Stimulated activated CD4-positive, alpha-beta T cell treated with anti-CD3 and anti-CD28 coated beads, Interleukin-1b, Interleukin-23, amount 100 ng/mL, for 24 hours (primary cell): ENCODE data around the gene NEUROG1.
"Not testable (repeated sequence)": the region's sequence is repeated elsewhere in the genome, so short reads cannot be mapped to it uniquely, and the experiment has no call there.

Experiments
- DNase-seq, 4 experiments: peaks; one replicate each; pipeline ENCODE4 v3.0.0-alpha.2; 2020; ENCODE audit warnings: low read depth in 4 of 4, low spot score in 1 of 4

Gene NEUROG1

DNA sequence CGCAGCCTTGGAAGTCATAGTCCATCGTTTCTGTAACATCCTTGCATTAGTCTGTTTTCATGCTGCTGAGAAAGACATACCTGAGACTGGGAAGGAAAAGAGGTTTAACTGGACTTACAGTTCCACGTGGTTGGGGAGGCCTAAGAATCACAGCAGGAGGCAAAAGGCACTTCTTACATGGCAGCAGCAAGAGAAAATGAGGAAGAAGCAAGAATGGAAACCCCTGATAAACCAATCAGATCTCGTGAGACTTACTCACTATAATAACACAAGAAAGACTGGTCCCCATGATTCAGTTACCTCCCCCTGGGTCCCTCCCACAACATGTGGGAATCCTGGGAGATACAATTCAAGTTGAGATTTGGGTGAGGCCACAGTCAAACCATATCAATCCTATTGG lies 40.2 kb downstream of the NEUROG1 start:
- DNase-seq, result not testable (repeated sequence)

GRCh38 chr5:135494196-135494595 lies 41.6 kb downstream of the NEUROG1 start:
- DNase-seq, result no peak

- no peak for DNase-seq
Observed at GRCh38 chr5:135493406-135494180, 42.2 kb downstream of the NEUROG1 start.

GRCh38 chr5:135492319-135492626 lies 43.5 kb downstream of the NEUROG1 start:
- no peak for DNase-seq

DNA sequence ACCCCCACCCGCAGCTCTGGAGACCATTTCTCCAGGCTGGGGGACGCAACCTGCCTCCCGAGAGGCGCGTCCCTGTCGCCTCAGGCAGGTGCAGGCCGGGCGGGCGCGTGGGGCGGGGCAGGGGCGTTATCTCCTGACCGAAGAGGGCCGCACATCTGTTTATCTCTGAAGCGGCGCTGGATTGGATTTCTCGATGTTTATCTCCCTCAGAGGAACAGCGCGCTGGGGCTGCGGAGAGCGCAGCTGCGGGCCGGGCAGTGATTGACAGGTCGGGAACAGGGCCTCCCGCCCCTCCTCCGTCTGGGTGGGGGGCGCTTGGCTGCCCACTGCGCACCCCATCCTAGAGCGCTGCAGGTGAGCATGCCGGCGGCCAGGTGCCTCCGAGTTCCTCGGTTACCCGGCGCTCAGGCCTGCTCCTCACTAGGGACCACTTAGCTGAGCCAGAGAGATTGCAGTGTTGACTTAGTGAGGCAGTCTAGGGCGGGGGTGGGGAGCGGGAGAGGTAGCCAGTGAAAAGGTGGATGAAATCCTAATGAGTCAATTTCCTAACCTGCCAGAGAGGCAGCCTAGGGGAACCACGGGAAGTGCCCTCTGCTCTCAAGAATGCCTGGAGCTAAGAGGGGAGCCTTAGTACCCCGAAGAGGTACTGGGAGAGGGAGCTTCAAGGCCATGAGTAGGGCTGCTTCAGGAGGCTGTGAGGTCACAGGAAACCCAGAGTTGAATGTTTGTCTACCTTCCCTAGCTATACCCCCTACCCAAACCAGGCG lies 44.0 kb downstream of the NEUROG1 start:
- DNase-seq, result no peak

GRCh38 chr5:135491038-135491551 lies 44.7 kb downstream of the NEUROG1 start:
- DNase-seq, result no peak

DNA sequence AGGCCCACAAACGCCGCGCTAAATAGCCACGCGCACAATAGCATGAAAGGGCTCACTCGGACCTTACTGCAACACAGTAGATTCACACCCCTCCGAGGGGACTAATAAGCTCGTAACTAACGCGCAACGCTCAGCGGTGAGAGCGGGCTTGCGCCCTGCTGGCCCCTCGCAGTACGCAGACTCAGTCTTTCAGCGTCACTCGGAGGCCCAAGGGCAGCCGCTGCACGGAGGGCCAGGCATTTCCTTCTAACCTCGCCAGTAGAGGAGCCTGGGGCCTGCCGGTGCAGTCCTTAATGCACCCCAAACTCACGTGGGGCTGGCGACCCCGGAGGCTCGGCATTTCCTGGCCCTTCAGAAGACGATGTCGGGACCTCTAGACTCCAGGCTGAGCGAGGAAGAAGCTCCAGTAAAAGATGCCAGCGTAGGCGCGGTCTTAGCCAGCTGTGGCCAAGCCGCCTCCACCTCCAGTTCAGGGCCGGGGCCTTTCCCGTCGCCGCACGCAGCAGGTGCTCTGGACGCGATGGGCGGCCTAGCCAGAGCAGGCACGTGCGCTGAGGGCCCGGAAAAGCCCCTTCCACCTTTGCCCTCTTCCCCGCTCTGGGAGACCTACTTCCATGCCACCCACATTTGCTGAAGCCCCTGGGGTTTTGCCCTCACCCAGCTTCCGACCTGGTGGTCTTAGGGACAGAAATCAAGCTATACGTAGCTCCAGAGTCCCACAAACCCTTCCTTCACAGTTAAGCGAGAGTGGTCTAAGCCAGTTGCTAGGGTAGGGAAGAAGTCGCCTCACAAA lies 45.3 kb downstream of the NEUROG1 start:
- no peak for DNase-seq

GRCh38 chr5:135489466-135490244 lies 46.1 kb downstream of the NEUROG1 start:
- no peak for DNase-seq

DNA sequence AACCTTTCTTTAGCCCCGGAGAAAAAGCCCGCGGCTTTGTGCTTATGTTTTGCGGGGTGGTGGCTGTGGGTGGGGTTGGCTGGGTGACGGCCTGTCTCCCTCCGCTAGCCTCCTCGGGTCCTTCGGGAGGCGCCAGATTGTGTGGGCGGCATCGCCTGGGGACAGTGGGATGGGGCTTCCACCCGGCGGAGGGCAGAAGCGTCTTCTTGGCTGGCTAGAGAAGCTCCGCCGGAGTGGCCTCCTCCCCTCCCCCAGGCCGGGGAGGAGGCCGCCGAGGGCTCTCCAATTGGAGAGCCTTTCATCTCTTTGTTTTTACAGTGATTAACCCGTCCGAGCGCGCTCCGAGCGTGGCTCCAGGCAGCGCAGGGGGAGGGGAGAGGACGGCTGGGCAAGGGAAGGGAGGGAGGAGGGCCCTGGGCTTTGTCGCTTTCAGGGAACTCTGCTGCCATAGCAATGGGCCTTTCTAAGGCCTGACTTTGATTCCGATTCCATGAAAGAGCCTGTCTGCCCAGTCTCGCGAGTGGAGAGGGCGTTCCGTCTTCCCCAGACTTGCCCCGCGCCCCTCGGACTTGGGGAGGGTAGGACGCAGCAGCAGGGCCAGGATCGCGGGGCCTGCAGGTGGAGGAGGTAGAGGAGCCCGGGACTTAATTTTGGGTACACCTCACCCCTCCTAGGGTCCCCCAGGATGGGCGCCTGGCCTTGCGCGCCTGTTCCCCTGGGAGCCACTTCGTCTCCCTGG lies 46.9 kb downstream of the NEUROG1 start:
- no peak for DNase-seq

DNA sequence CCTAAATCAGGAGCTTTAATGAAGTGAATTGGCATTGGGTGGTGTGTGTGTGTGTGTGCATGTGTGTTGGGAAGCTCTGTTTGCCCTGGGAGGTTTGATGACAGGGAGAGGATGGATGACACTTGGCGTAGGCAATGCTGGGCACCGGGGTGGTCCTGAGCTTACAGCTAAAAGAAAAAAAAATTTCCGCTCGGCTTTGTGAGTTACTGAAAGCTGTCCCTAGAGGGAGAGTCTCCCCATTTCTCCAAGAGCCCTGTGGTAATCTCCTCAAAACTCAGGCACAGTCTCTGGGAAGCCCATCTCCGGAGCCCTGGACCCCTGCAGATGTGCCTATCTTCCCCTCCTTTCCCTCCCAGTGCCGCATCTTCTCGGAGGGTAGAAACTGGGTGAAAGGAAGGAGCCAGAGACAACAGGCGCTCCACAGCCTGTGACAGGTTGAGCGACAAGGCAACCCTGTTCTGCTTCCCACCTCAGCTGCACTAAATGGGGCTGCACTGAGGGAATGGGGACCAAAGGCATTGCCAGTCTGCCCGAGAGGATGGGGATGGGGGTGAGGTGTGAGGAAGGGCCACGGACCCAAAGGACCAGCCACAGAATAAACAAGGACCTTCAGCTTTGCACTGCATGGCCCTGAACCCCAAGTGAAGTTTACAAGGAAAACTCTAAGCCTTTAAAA lies 47.8 kb downstream of the NEUROG1 start:
- no peak for DNase-seq

DNA sequence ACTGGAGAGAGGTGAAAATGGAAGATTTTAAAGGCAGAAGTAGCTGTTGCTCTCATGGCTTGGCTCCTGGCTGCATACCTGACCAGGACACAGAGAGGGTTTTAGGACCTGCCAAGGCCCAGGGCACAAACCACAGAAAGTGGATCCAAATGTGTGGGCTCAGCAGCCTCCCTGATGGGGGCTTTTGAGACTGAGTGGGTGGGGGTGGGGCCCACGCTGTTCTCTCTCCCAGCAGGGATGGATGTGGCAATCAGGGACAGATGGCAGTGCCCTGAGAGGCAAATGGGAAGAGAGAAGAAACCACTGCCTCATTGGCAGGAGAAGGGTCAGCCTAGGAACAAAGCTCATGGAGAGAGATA lies 48.7 kb downstream of the NEUROG1 start:
- DNase-seq, result no peak

DNA sequence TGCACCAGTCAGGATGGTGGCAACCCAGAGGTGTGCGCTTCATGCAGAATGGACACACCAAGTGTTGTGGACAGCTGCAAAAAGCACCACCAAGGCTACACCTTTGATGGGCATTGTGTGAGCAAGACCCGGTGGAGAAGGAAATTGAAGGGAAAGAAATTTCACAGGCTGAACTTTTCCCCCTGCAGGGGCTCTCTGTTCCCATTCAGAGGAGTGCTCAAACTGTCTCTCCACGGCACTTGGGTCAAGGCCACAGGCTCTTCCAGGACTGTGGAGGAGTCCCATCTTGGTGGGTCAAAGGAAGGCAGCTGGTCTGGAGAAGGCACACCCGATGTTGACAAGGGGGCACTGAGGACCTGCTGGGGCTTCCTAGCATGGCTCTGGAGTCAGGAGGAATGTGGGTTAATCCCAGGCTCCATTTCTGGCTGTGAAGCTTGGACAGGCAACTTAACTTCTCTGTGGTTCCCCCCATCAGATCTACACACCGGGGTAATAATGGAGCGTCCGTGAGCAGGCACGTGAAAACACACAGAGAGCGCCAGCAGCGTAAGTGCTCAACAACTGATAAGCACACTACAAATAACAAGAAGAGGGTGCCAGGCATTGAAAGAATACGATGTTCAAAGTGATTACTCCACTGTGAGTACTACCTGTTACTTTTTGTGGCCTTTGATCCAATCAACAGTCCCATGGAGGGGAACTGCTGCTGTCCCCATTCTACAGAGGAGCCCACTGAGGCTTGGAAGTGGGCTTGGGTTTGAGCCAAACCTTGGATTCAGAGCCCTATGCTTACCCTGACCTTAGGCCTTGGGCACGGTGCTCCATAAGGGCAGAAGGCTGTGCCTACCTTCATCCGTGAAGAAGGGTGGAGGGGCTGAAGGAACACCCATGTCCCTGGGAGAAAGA lies 49.4 kb downstream of the NEUROG1 start:
- DNase-seq, result no peak

DNA sequence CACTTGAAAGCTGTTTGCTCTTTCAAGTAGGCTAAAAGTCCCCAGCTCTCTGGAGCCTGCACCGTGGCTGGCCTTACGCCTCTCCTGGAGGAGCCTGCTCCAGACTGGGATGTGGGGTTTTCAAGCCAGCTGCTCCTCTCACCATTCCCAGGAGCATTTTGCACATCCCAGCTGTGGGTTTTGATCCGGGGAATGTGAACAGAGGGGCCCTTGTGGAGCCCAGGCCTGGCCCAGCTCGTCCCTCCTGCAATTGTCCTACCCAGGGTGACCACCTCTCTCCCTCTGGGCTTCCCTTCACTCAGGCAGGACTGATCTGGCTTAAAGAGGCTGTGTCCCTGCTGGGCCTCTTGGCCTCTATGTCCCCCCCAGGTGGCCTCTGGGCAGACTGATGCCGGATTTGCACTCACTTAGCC lies 51.1 kb downstream of the NEUROG1 start:
- no peak for DNase-seq
